ENCODE results near the gene RABGGTA. TPM values are rescaled to one million over a fixed set of nuclear protein-coding genes. Genes with fewer than 3 reads are reported as not detected.

RABGGTA gene
- total RNA-seq, 1 donor, result 34.0 TPM

- peaks cover 6% of the 10 kb centered on the region for H4K20me1 ChIP-seq (ENCODE audit: insufficient read depth, low read length)
- H3K4me1 ChIP-seq (ENCODE audit: insufficient read depth, low read length), result peaks cover 47% of the 10 kb centered on the region
- peak; percentile 58 for DNase-seq (ENCODE audit: insufficient read length, low spot score, missing footprints)
- H3K9me3 ChIP-seq (ENCODE audit: low read depth, low read length), result no peaks in the 10 kb centered on the region
- TF ChIP-seq CTCF (IDR thresholded peaks at IDR 0.05; ENCODE audit: extremely low read depth, low read depth, low read length), result no peak
- H3K27ac ChIP-seq (ENCODE audit: low read depth, low read length), result no peak overlapping the region
- no peak overlapping the region for H3K4me2 ChIP-seq (ENCODE audit: insufficient read depth, low read length)
- H3K36me3 ChIP-seq (ENCODE audit: insufficient read depth, low read length), result peaks cover 60% of the 10 kb centered on the region
- no peaks in the 10 kb centered on the region for H3K27me3 ChIP-seq (ENCODE audit: insufficient read depth, low read length)
- H2AFZ ChIP-seq (ENCODE audit: low read length), result no peak overlapping the region
- peaks cover 75% of the 10 kb centered on the region for H3K79me2 ChIP-seq (ENCODE audit: insufficient read depth, low read length)
- no peak overlapping the region for H3K4me3 ChIP-seq (ENCODE audit: insufficient read depth, low read length)
Observed at GRCh38 chr14:24235804-24236688, 35.4 kb downstream of the RABGGTA start.

- peaks cover 6% of the 10 kb centered on the region for H4K20me1 ChIP-seq (ENCODE audit: insufficient read depth, low read length)
- H3K4me2 ChIP-seq (ENCODE audit: insufficient read depth, low read length), result peak overlapping the region; percentile 92
- H3K27me3 ChIP-seq (ENCODE audit: insufficient read depth, low read length), result no peaks in the 10 kb centered on the region
Observed at GRCh38 chr14:24234095-24235005, 37.0 kb downstream of the RABGGTA start.

DNA sequence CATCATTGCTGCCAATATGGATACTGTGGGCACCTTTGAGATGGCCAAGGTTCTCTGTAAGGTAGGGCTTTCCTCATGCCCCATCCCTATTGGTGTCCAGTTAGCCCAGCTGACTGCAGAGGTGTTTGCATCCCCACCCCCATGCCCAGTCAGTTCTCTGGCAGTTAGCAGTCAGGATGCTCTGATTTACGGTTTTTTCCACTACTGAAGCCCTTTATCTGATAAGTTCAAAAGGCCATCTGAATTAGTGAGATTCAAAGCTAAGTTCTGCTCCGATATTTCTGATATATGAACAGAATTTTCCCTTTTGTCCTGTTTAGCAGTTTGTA lies 37.9 kb downstream of the RABGGTA start:
- Histone ChIP-seq H3K4me3 (ENCODE audit: insufficient read depth, low read length) (peak overlapping the region; percentile 97), H3K36me3 (ENCODE audit: insufficient read depth, low read length) (peaks cover 40% of the 10 kb centered on the region), H4K20me1 (ENCODE audit: insufficient read depth, low read length) (peaks cover 2% of the 10 kb centered on the region), H3K27ac (ENCODE audit: low read depth, low read length) (peak overlapping the region; percentile 93), H3K4me1 (ENCODE audit: insufficient read depth, low read length) (peaks cover 39% of the 10 kb centered on the region), H3K9me3 (ENCODE audit: low read depth, low read length) (no peaks in the 10 kb centered on the region), H2AFZ (ENCODE audit: low read length) (peak overlapping the region; percentile 97), H3K27me3 (ENCODE audit: insufficient read depth, low read length) (no peaks in the 10 kb centered on the region), H3K4me2 (ENCODE audit: insufficient read depth, low read length) (peak overlapping the region; percentile 92), H3K79me2 (ENCODE audit: insufficient read depth, low read length) (peaks cover 70% of the 10 kb centered on the region)
- TF ChIP-seq CTCF (IDR thresholded peaks at IDR 0.05; ENCODE audit: extremely low read depth, low read depth, low read length), result no peak
- DNase-seq (ENCODE audit: insufficient read length, low spot score, missing footprints), result no peak

More at GRCh38 chr14:24234095-24235005, 37.0 kb downstream of the RABGGTA start:
- DNase-seq (ENCODE audit: insufficient read length, low spot score, missing footprints), result peak; percentile 66
- Histone ChIP-seq H3K79me2 (ENCODE audit: insufficient read depth, low read length) (peaks cover 71% of the 10 kb centered on the region), H3K4me3 (ENCODE audit: insufficient read depth, low read length) (no peak overlapping the region), H3K27ac (ENCODE audit: low read depth, low read length) (peak overlapping the region; percentile 93), H3K9me3 (ENCODE audit: low read depth, low read length) (no peaks in the 10 kb centered on the region), H3K4me1 (ENCODE audit: insufficient read depth, low read length) (peaks cover 42% of the 10 kb centered on the region), H3K36me3 (ENCODE audit: insufficient read depth, low read length) (peaks cover 48% of the 10 kb centered on the region), H2AFZ (ENCODE audit: low read length) (no peak overlapping the region)
- TF ChIP-seq CTCF (IDR thresholded peaks at IDR 0.05; ENCODE audit: extremely low read depth, low read depth, low read length), result no peak
